ENCODE data around the gene CHODL. TPM values are rescaled to one million over a fixed set of nuclear protein-coding genes. Genes with fewer than 3 reads are reported as not detected.

The CHODL gene
- total and polyA plus RNA-seq, 8 donors, result 0.06 to 0.25 (median 0.12) TPM; not detected in 3

GRCh38 chr21:18228060-18228739 is 16.4 kb upstream of the CHODL start:
- Histone ChIP-seq H3K4me1 (no peaks in the 10 kb centered on the region), H3K27me3 (no peaks in the 10 kb centered on the region), H3K4me3 (no peak overlapping the region), H3K36me3 (no peaks in the 10 kb centered on the region), H3K27ac (no peak overlapping the region), H3K9me3 (no peaks in the 10 kb centered on the region)
- WGBS, 2 donors, result 55 to 64% methylated on average over 5 of the region's 5 CpGs
- DNase-seq (no peak), ATAC-seq (no peak), FAIRE-seq (no peak)
- intact Hi-C loops (cut with DNase I), result no loop called here
- TF ChIP-seq CTCF (IDR thresholded peaks at IDR 0.05), result no peak

GRCh38 chr21:18235545-18235944 is 9.1 kb upstream of the CHODL start:
- intact Hi-C loops (cut with DNase I), result no loop called here
- WGBS, 2 donors, result 45 to 64% methylated on average over 1 of the region's 1 CpG
- no peaks in the 10 kb centered on the region for H3K27me3 ChIP-seq
- no peak overlapping the region for H3K4me3 ChIP-seq
- H3K36me3 ChIP-seq, result no peaks in the 10 kb centered on the region
- no peaks in the 10 kb centered on the region for H3K4me1 ChIP-seq
- FAIRE-seq, result no peak
- no peaks in the 10 kb centered on the region for H3K9me3 ChIP-seq
- no peak for ATAC-seq
- no peak for TF ChIP-seq CTCF (IDR thresholded peaks at IDR 0.05)
- H3K27ac ChIP-seq, result no peak overlapping the region
- DNase-seq, result no peak

- no peaks in the 10 kb centered on the region for H3K4me1 ChIP-seq
- H3K4me3 ChIP-seq, result peak overlapping the region in 2 of 4 donors; percentile 13 to 38
- H3K27ac ChIP-seq, result no peak overlapping the region
- peaks cover 0 to 13% (median 3%) of the 10 kb centered on the region in 4 donors for H3K27me3 ChIP-seq
- no peak for TF ChIP-seq CTCF (IDR thresholded peaks at IDR 0.05)
- ATAC-seq (peak; percentile 24 to 70 (median 42)), DNase-seq (peak in 1 of 6 donors; percentile 46), FAIRE-seq (no peak)
- intact Hi-C loops (cut with DNase I), result no loop called here
- no peaks in the 10 kb centered on the region for H3K36me3 ChIP-seq
- 4 to 5% methylated on average over 22 of the region's 22 CpGs for WGBS, 2 donors
- H3K9me3 ChIP-seq, result no peaks in the 10 kb centered on the region
Observed at GRCh38 chr21:18245464-18245967, 883 bp downstream of the CHODL start.

- FAIRE-seq, result no peak
- H3K4me1 ChIP-seq, result no peaks in the 10 kb centered on the region
- DNase-seq, result no peak
- no peak for ATAC-seq
- H3K27ac ChIP-seq, result no peak overlapping the region
- no peak for TF ChIP-seq CTCF (IDR thresholded peaks at IDR 0.05)
- intact Hi-C loops (cut with DNase I), result no loop called here
- peaks cover 0 to 7% (median 1%) of the 10 kb centered on the region in 4 donors for H3K27me3 ChIP-seq
- no peak overlapping the region for H3K4me3 ChIP-seq
- H3K9me3 ChIP-seq, result no peaks in the 10 kb centered on the region
- no peaks in the 10 kb centered on the region for H3K36me3 ChIP-seq
- 45 to 46% methylated on average over 1 of the region's 1 CpG for WGBS, 2 donors
Observed at GRCh38 chr21:18248171-18248570, 3.5 kb downstream of the CHODL start.

- no peak for TF ChIP-seq CTCF (IDR thresholded peaks at IDR 0.05)
- no peak for DNase-seq
- no peak for ATAC-seq
- no peaks in the 10 kb centered on the region for H3K36me3 ChIP-seq
- H3K4me1 ChIP-seq, result no peaks in the 10 kb centered on the region
- H3K4me3 ChIP-seq, result no peak overlapping the region
- 31 to 40% methylated on average over 2 of the region's 2 CpGs for WGBS, 2 donors
- intact Hi-C loops (cut with DNase I), result no loop called here
- no peaks in the 10 kb centered on the region for H3K9me3 ChIP-seq
- H3K27me3 ChIP-seq, result peaks cover 0 to 7% (median 0%) of the 10 kb centered on the region in 4 donors
- no peak overlapping the region for H3K27ac ChIP-seq
- no peak for FAIRE-seq
Observed at GRCh38 chr21:18249672-18250071, 5.0 kb downstream of the CHODL start.

All from pancreas (tissue), 10 donors.